ENCODE data around the gene RNF220.

DNA sequence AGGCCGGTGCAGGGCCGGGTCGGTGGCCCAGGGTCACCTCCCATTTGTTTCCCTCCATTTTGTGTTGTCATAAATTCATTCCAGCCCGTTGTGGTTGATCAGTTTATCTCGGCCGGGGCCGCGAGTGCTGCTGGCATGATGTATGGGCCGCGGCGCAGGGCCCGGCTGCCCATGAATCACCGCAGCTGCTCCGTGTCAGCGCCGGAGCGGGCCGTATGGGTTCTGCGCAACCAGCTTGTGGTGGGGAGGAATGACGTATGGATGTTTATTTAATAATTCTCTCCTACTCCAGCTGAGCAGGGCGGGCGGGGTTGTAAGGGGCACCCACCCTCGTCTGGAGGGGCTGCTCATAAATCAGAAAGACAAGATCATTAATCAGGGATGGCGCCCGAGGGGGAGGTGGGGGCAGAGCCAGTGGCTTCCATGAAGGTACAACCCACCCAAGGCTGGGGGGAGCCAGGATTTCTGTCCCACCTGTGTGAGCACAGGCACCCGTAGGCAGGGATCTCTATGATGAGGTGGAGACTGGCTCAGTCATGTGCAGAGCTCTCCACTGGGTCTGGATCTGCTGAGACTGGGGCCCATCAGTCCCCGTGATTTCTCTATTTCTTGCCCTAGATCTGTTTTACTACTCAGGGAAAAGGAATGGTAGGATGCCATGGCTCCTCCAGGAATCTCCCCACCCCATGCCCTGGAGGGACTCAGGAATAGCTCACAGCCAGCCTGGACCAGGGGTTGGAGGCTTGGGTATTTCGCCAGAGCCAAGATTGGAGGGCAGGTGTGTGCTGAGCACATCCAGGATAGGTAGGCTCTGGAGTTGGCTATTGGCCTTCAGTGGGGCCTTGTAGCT is 241.4 kb downstream of the RNF220 start:
- TF ChIP-seq ZNF561 (CRISPR knock-in tag; conservative IDR thresholded peaks at IDR 0.05) (no peak), RHOXF2B (CRISPR knock-in tag; conservative IDR thresholded peaks at IDR 0.05) (no peak), ZNF740 (CRISPR knock-in tag; IDR thresholded peaks at IDR 0.05) (no peak), ZNF740 (tag; IDR thresholded peaks at IDR 0.05) (no peak)

All from K562 (cell line).